ENCODE measurements around the gene FOXR1. TPM values are rescaled to one million over a fixed set of nuclear protein-coding genes. Genes with fewer than 3 reads are reported as not detected.
"Not testable (repeated sequence)": the region's sequence is repeated elsewhere in the genome, so short reads cannot be mapped to it uniquely, and the experiment has no call there.

Gene FOXR1
- total RNA-seq, 2 experiments from 2014 or later = not detected

- CTCF ChIA-PET = interaction anchor here (1.0 to 1.5 kb wide), 3 partner anchors 14 to 225 kb away, joined by 3 to 4 read pairs (median 3); partner anchors contain the start of gene DDX6
- POLR2A ChIA-PET = interaction anchor here (0.7 to 1.4 kb wide), 5 partner anchors 12 to 91 kb away, joined by 3 to 9 read pairs (median 3); no protein-coding TSS in a partner anchor
These were observed 44.9 kb downstream of the FOXR1 start for GRCh38 chr11:119016216-119017009.

GRCh38 chr11:119017377-119017776 lies 45.8 kb downstream of the FOXR1 start:
- POLR2A ChIA-PET = interaction anchor here (2.8 kb wide), 1 partner anchor 19 kb away, joined by 18 read pairs; the partner anchor contains the start of gene CENATAC
- CTCF ChIA-PET = not testable (repeated sequence)

GRCh38 chr11:119018074-119018938 lies 46.7 kb downstream of the FOXR1 start, which contains the start of the genes RPS25 and TRAPPC4:
RPS25 (minus strand) TSS chr11:119018343; CDS start chr11:119018284, 59 bp downstream.
TRAPPC4 (plus strand) TSS chr11:119018766; CDS start chr11:119018796, 30 bp downstream.
- ChIA-PET POLR2A (interaction anchor here (0.6 to 2.8 kb wide), 10 partner anchors 11 to 142 kb away, joined by 3 to 18 read pairs (median 4); partner anchors contain the start of genes CENATAC, DPAGT1, HYOU1 and SLC37A4), CTCF (interaction anchor here (1.0 to 2.3 kb wide), 3 partner anchors 12 to 38 kb away, joined by 3 to 7 read pairs (median 4); partner anchors contain the start of genes HYOU1 and SLC37A4)

DNA sequence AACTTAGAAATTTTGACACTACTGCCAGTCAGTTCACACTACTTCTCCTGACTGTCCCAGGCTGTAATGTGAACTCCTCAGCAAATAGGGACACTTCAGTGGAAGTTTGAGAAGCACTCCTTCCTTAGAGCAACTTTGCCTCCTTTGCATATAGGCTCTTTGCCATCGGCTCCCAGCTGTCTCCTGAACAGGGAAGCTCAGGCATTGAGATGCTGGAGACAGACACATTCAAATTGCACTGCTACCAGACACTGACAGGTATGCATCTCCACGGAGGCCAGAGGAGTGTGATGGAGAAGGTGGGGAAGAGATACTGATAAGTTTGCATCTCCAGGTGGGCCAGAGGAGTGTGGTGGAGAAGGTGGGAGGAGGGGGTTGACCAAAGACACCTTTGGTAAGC lies 48.4 kb downstream of the FOXR1 start:
- CTCF ChIA-PET = interaction anchor here (0.7 to 2.3 kb wide), 2 partner anchors 10 to 99 kb away, joined by 4 to 7 read pairs; partner anchors contain the start of gene SLC37A4
- POLR2A ChIA-PET = interaction anchor here (2.3 kb wide), 1 partner anchor 10 kb away, joined by 6 read pairs; no protein-coding TSS in a partner anchor

- POLR2A ChIA-PET = no interaction called here
- CTCF ChIA-PET = interaction anchor here (0.6 kb wide), 1 partner anchor 20 kb away, joined by 3 read pairs; no protein-coding TSS in a partner anchor
These were observed 50.1 kb downstream of the FOXR1 start for GRCh38 chr11:119021631-119022030.

DNA sequence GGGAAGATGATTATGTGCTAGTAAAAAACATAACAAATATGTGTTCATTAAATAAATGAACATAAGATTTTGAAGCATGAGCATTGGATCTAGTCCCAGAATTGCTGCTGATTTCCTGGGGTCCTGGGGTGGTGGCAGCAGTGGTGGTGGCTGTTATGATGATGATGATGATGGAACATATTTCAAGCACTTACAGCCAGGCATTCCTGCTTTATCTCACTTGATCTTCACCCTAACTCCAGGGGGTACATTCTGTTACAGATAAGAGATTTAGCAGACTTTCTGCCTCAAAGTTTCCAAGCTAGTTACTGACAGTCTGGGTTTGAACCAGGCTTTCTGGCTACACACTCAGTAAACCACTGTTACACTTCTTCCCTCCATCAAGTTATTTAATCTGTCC lies 52.2 kb downstream of the FOXR1 start:
- ChIA-PET CTCF (interaction anchor here (0.8 to 1.1 kb wide), 2 partner anchors 10 to 299 kb away, joined by 3 read pairs; no protein-coding TSS in a partner anchor), POLR2A (no interaction called here)

GRCh38 chr11:119024430-119025098 lies 53.0 kb downstream of the FOXR1 start:
- ChIA-PET CTCF (interaction anchor here (1.1 to 1.4 kb wide), 2 partner anchors 11 to 27 kb away, joined by 3 read pairs; no protein-coding TSS in a partner anchor), POLR2A (interaction anchor here (0.5 kb wide), 1 partner anchor 61 kb away, joined by 8 read pairs; no protein-coding TSS in a partner anchor)

DNA sequence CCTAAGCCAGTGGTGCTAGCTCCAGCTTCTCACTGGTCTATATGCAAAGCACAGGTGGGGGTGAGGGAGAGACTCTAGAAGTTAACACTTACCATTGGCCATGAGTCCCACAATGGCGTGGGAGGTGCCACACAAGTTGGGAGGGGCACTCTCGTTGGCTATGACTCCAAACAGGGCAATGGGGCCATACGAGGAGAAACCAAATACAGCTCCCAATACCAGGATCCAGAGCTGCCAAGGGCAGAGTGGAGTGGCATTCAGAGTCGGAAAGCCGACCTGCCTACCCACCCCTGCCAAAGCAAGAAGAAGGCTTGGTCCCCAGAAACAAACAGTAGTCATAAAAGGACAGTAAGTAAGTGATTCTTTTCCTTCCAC lies 53.5 kb downstream of the FOXR1 start:
- ChIA-PET CTCF (interaction anchor here (1.4 kb wide), 1 partner anchor 28 kb away, joined by 3 read pairs; no protein-coding TSS in a partner anchor), POLR2A (interaction anchor here (0.5 kb wide), 1 partner anchor 60 kb away, joined by 8 read pairs; no protein-coding TSS in a partner anchor)

DNA sequence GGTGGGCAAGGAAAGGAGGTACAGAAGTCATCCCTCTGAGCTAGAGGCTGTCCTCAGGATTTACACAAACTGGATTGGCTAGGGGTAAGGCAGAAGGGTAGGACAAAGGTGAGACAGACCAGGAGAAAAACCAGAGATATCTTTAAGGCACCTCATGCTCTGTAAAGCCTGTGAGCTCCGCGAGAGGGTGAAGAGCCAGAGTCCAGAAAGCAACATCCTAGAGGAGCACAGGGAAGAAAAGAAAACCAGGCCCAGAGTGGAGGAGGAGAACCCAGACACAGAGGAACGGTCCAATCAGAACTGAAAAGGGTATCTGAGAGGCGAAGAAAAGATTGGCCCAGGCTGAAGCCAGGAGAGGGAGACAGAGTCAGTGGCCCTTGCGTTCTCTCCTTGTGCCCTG lies 54.0 kb downstream of the FOXR1 start:
- ChIA-PET POLR2A (no interaction called here), CTCF (interaction anchor here (0.8 to 1.4 kb wide), 2 partner anchors 9 to 28 kb away, joined by 3 read pairs; no protein-coding TSS in a partner anchor)

- ChIA-PET POLR2A (no interaction called here), CTCF (interaction anchor here (0.8 to 1.4 kb wide), 3 partner anchors 8 to 37 kb away, joined by 3 read pairs; no protein-coding TSS in a partner anchor)
These were observed 54.6 kb downstream of the FOXR1 start for GRCh38 chr11:119025978-119026766.

DNA sequence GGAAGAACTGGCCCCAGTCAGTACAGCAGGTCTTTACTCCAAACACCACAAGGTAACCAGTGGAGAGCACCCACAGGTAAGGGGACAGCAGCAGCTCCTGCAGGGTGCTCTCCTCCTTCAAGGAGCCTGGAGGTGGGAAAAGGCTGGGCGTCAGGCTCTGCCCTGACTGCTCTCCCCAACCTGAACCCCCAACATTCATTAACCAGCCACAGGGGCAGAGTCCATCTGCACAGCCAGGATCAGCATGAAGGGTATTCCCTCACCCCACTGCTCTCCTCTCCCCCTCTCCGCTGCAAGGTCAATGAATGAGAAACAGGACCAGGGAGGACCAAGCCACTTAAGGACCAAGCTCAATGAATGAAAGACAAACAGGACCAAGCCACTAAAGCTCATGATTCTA lies 55.4 kb downstream of the FOXR1 start:
- ChIA-PET POLR2A (no interaction called here), CTCF (interaction anchor here (1.0 kb wide), 1 partner anchor 36 kb away, joined by 3 read pairs; no protein-coding TSS in a partner anchor)

GRCh38 chr11:119027561-119028345 lies 56.2 kb downstream of the FOXR1 start:
- POLR2A ChIA-PET = no interaction called here
- CTCF ChIA-PET = interaction anchor here (1.0 kb wide), 1 partner anchor 35 kb away, joined by 3 read pairs; no protein-coding TSS in a partner anchor

GRCh38 chr11:119028346-119029068 lies 56.9 kb downstream of the FOXR1 start:
- CTCF ChIA-PET = no interaction called here
- POLR2A ChIA-PET = no interaction called here

DNA sequence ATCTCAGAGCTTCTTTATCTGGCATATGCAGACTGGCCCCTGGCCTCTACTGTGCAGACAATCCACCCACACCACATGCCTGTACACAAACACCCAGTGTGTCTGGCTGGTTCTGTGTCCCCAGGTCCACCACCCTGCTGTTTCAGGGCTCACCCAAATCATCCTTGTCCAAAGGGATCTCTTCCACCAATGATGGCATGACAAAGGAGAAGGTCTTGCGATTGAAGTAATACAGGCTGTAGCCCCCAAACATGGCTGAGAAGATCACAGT lies 57.4 kb downstream of the FOXR1 start:
- ChIA-PET CTCF (no interaction called here), POLR2A (interaction anchor here (1.2 to 2.5 kb wide), 2 partner anchors 11 to 31 kb away, joined by 3 to 14 read pairs; partner anchors contain the start of genes CENATAC, RPS25 and TRAPPC4)

DNA sequence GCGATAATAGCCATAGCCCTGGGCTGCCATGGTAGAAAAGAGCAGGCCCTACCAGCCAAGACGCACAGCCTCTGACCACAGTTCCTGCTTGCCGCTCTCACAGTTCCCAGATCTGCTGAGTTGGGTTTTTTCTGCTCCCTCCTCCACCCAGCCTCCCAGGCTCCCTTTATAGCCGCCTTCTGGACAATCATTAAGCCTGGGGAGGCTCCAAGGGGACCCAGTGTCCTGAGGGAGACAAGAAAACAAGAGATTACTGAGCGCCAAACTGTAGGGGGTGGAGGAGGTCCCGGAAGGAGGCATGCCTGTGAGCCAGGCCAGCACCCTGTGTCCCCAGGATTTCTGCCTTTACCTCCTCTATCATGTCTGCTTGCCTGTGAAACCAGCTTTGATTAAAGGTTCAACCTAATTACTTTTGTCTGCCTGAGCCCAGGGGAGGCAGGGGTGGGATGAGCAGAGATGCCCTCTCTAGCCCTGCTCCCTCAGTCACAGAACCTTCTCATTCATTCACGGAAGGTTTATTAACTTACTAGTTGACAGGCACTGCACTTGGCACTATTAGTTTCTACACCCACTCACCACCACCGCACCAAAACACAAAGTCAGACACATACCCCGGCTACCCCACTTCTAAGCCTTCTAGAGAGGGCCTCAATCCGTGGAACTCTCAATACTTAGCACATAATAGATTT lies 57.9 kb downstream of the FOXR1 start:
- ChIA-PET POLR2A (interaction anchor here (0.7 to 2.5 kb wide), 4 partner anchors 9 to 32 kb away, joined by 3 to 14 read pairs (median 6); partner anchors contain the start of genes CENATAC, RPS25 and TRAPPC4), CTCF (interaction anchor here (1.2 to 1.3 kb wide), 3 partner anchors 10 to 56 kb away, joined by 3 to 7 read pairs (median 3); partner anchors contain the start of genes RPS25 and TRAPPC4)

DNA sequence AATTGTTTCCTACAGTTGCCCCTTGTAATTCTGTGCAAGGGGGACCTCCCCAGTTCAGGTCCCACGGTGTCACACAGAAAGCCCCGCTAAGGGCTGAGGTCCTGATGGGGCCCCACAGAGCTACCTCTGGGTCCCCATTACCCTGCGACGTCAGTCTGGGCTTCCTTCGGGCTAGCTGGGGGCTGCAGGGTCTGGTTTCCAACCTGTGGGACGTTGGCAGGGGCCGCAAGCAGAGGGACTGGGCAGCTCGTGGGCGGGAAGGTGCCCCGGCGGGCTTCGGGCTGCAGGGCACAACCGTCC lies 58.4 kb downstream of the FOXR1 start:
- CTCF ChIA-PET = interaction anchor here (1.0 to 2.1 kb wide), 5 partner anchors 11 to 56 kb away, joined by 3 to 7 read pairs (median 3); partner anchors contain the start of genes RPS25 and TRAPPC4

More for the DNA sequence above, 58.4 kb downstream of the FOXR1 start:
- POLR2A ChIA-PET = interaction anchor here (0.7 to 2.5 kb wide), 4 partner anchors 10 to 32 kb away, joined by 3 to 14 read pairs (median 6); partner anchors contain the start of genes CENATAC, RPS25 and TRAPPC4

Data from activated CD8-positive, alpha-beta memory T cell treated with anti-CD3 and anti-CD28 coated beads for 36 hours (primary cell).